ENCODE data around the gene SEC23A. TPM values are rescaled to one million over a fixed set of nuclear protein-coding genes. Genes with fewer than 3 reads are reported as not detected.

Gene SEC23A
- total RNA-seq, 2 experiments from 2014 or later = 68.4 to 82.1 TPM

DNA sequence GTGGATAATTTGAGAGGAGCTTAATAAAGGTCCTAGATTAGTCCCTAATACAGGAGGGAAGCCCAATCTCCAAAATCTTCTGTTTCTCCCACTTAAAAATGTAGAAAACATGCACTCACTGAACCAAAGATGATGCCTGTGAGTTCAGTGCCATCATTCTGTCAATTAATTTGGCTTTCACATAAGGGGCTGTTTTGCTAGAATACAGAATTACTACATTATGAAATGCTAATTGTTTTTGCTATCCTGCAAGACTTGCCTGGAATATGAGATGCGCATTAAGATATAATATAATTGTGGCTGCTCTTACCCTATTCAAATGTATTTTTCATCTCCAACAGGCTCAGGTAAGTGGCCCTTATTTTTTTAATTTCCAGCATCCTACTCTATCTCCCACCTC is 111.7 kb downstream of the SEC23A start:
- Mint-ChIP-seq H3K9me3 (no peaks in the 10 kb centered on the region), H3K27ac (no peak overlapping the region), H3K36me3 (ENCODE audit: low read depth) (no peaks in the 10 kb centered on the region), H3K4me3 (no peak overlapping the region), H3K27me3 (no peaks in the 10 kb centered on the region), H3K4me1 (ENCODE audit: low read depth) (peaks cover 6% of the 10 kb centered on the region)
- no peaks in the 10 kb centered on the region for H3K36me3 ChIP-seq (ENCODE audit: insufficient read depth, low read length)
- DNase-seq = no peak
- intact Hi-C loops (cut with DNase I, micrococcal nuclease) = no loop called here
- ATAC-seq (ENCODE audit: poor library complexity) = no peak
- CTCF ChIA-PET = no interaction called here
- POLR2A ChIA-PET = no interaction called here
- H3K9me3 ChIP-seq (ENCODE audit: control insufficient read depth in 1 of 2, insufficient read depth in 1 of 2, low read length in 2 of 2) = no peaks in the 10 kb centered on the region
- peaks cover 3% of the 10 kb centered on the region for H3K4me1 ChIP-seq (ENCODE audit: insufficient read depth, low read length)
- no peak overlapping the region for H3K27ac ChIP-seq (ENCODE audit: low read depth in 1 of 2, low read length in 2 of 2)
- H3K27me3 ChIP-seq (ENCODE audit: control insufficient read depth in 1 of 2, insufficient read depth in 2 of 2, low read length in 2 of 2) = peaks cover 0 to 3% of the 10 kb centered on the region in 2 experiments
- TF ChIP-seq, protein P1, sequence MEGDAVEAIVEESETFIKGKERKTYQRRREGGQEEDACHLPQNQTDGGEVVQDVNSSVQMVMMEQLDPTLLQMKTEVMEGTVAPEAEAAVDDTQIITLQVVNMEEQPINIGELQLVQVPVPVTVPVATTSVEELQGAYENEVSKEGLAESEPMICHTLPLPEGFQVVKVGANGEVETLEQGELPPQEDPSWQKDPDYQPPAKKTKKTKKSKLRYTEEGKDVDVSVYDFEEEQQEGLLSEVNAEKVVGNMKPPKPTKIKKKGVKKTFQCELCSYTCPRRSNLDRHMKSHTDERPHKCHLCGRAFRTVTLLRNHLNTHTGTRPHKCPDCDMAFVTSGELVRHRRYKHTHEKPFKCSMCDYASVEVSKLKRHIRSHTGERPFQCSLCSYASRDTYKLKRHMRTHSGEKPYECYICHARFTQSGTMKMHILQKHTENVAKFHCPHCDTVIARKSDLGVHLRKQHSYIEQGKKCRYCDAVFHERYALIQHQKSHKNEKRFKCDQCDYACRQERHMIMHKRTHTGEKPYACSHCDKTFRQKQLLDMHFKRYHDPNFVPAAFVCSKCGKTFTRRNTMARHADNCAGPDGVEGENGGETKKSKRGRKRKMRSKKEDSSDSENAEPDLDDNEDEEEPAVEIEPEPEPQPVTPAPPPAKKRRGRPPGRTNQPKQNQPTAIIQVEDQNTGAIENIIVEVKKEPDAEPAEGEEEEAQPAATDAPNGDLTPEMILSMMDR (IDR thresholded peaks at IDR 0.05) = no peak
- no peak overlapping the region for H3K4me3 ChIP-seq (ENCODE audit: low read length)

DNA sequence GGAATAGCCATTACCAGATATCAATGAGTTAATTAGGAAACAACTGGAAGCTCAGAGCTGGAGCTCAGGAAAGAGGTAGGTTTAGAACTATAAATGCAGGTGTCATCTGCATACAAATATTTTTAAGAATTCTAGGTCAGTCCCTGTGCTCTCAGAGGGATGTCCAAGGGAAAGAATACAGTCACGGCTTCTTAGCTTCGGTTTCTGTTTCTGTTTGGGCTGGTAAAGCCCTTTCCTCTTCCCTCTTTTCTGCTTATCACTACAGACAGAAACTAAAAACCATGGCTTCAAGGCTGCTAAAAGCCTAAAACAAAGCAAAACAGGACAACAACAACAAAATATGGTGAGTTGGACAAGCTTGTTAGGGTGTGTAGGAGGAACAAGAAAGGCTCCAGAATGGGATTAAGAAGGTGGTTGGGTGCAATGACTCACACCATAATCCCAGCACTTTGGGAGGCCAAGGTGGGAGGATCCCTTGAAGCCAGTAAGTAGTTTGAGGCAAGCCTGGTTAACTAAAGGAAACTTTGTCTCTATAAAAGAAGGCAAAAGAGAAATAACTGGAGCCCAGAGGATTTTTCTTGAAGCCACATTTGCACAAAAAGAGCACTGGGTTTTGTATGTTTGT is 113.0 kb downstream of the SEC23A start:
- no peaks in the 10 kb centered on the region for H3K9me3 Mint-ChIP-seq
- ChIA-PET CTCF (no interaction called here), POLR2A (no interaction called here)
- Histone ChIP-seq H3K4me3 (ENCODE audit: low read length) (no peak overlapping the region), H3K9me3 (ENCODE audit: control insufficient read depth in 1 of 2, insufficient read depth in 1 of 2, low read length in 2 of 2) (no peaks in the 10 kb centered on the region), H3K4me1 (ENCODE audit: insufficient read depth, low read length) (peaks cover 3% of the 10 kb centered on the region), H3K27ac (ENCODE audit: low read depth in 1 of 2, low read length in 2 of 2) (no peak overlapping the region), H3K27me3 (ENCODE audit: control insufficient read depth in 1 of 2, insufficient read depth in 2 of 2, low read length in 2 of 2) (peaks cover 0 to 3% of the 10 kb centered on the region in 2 experiments), H3K36me3 (ENCODE audit: insufficient read depth, low read length) (no peaks in the 10 kb centered on the region)
- no peak overlapping the region for H3K4me3 Mint-ChIP-seq
- ATAC-seq (ENCODE audit: poor library complexity) (no peak), DNase-seq (peak in 1 of 14 experiments; percentile 17)
- intact Hi-C loops (cut with DNase I, micrococcal nuclease) = no loop called here
- no peak overlapping the region for H3K27ac Mint-ChIP-seq
- TF ChIP-seq, protein P1 (IDR thresholded peaks at IDR 0.05) = no peak
- no peaks in the 10 kb centered on the region for H3K36me3 Mint-ChIP-seq (ENCODE audit: low read depth)
- peaks cover 6% of the 10 kb centered on the region for H3K4me1 Mint-ChIP-seq (ENCODE audit: low read depth)
- no peaks in the 10 kb centered on the region for H3K27me3 Mint-ChIP-seq

DNA sequence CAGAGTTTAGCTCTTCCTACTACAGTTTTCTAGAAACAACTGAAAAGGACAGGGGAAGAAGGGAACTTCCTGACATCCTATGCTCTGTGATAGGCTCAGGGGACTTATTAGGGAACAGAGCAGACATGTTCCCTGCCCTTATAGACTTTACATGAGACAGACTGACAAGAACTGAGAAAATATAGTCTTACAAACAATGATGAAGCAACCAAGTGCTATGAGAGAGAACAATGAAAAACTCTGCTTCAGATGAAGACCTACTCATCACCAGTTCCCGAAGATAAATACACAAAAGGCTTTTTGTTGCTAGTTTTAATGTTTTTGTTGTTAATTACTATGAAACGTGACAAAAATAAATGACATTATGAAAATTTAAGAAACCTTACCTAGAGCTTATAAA is 115.3 kb downstream of the SEC23A start:
- CTCF ChIA-PET = no interaction called here
- ATAC-seq (ENCODE audit: poor library complexity) (no peak), DNase-seq (no peak)
- no peak overlapping the region for H3K27ac ChIP-seq (ENCODE audit: low read depth in 1 of 2, low read length in 2 of 2)
- POLR2A ChIA-PET = no interaction called here
- H3K36me3 ChIP-seq (ENCODE audit: insufficient read depth, low read length) = no peaks in the 10 kb centered on the region
- Mint-ChIP-seq H3K27me3 (peaks cover 11% of the 10 kb centered on the region), H3K36me3 (ENCODE audit: low read depth) (no peaks in the 10 kb centered on the region), H3K27ac (no peak overlapping the region), H3K4me1 (ENCODE audit: low read depth) (peaks cover 6% of the 10 kb centered on the region), H3K9me3 (no peaks in the 10 kb centered on the region), H3K4me3 (no peak overlapping the region)
- TF ChIP-seq, protein P1 (IDR thresholded peaks at IDR 0.05) = no peak
- intact Hi-C loops (cut with DNase I, micrococcal nuclease) = no loop called here
- H3K27me3 ChIP-seq (ENCODE audit: control insufficient read depth in 1 of 2, insufficient read depth in 2 of 2, low read length in 2 of 2) = peaks cover 0 to 8% of the 10 kb centered on the region in 2 experiments
- H3K4me1 ChIP-seq (ENCODE audit: insufficient read depth, low read length) = peaks cover 3% of the 10 kb centered on the region
- H3K9me3 ChIP-seq (ENCODE audit: control insufficient read depth in 1 of 2, insufficient read depth in 1 of 2, low read length in 2 of 2) = no peaks in the 10 kb centered on the region
- H3K4me3 ChIP-seq (ENCODE audit: low read length) = no peak overlapping the region

Measured in CD4-positive, alpha-beta T cell (primary cell).